Measurements from ENCODE around the gene DACH1. TPM values are rescaled to one million over a fixed set of nuclear protein-coding genes. Genes with fewer than 3 reads are reported as not detected.

Gene DACH1
- total RNA-seq, 1 experiment from 2014 or later = 0.02 TPM

GRCh38 chr13:71714802-71715375 is 152.1 kb downstream of the DACH1 start:
- DNase-seq (ENCODE audit: extremely low read depth, low read depth) = no peak

- DNase-seq (ENCODE audit: extremely low read depth, low read depth) = no peak
These were observed 153.9 kb downstream of the DACH1 start for GRCh38 chr13:71712988-71713653.

GRCh38 chr13:71704656-71705055 is 162.3 kb downstream of the DACH1 start:
- no peak for DNase-seq (ENCODE audit: extremely low read depth, low read depth)

GRCh38 chr13:71703138-71703537 is 163.9 kb downstream of the DACH1 start:
- DNase-seq (ENCODE audit: extremely low read depth, low read depth) = no peak

- no peak for DNase-seq (ENCODE audit: extremely low read depth, low read depth)
These were observed 164.8 kb downstream of the DACH1 start for GRCh38 chr13:71702253-71702652.

GRCh38 chr13:71701741-71702140 is 165.3 kb downstream of the DACH1 start:
- DNase-seq (ENCODE audit: extremely low read depth, low read depth) = no peak

- no peak for DNase-seq (ENCODE audit: extremely low read depth, low read depth)
These were observed 167.7 kb downstream of the DACH1 start for GRCh38 chr13:71699342-71699741.

GRCh38 chr13:71695662-71696061 is 171.3 kb downstream of the DACH1 start:
- no peak for DNase-seq (ENCODE audit: extremely low read depth, low read depth)

GRCh38 chr13:71685072-71685471 is 181.9 kb downstream of the DACH1 start:
- no peak for DNase-seq (ENCODE audit: extremely low read depth, low read depth)

- DNase-seq (ENCODE audit: extremely low read depth, low read depth) = no peak
These were observed 184.9 kb downstream of the DACH1 start for GRCh38 chr13:71681901-71682613.

GRCh38 chr13:71677124-71677523 is 189.9 kb downstream of the DACH1 start:
- DNase-seq (ENCODE audit: extremely low read depth, low read depth) = no peak

- no peak for DNase-seq (ENCODE audit: extremely low read depth, low read depth)
These were observed 194.5 kb downstream of the DACH1 start for GRCh38 chr13:71672512-71672911.

- DNase-seq (ENCODE audit: extremely low read depth, low read depth) = no peak
These were observed 203.6 kb downstream of the DACH1 start for GRCh38 chr13:71663431-71663830.

GRCh38 chr13:71661921-71662320 is 205.1 kb downstream of the DACH1 start:
- DNase-seq (ENCODE audit: extremely low read depth, low read depth) = no peak

- no peak for DNase-seq (ENCODE audit: extremely low read depth, low read depth)
These were observed 207.6 kb downstream of the DACH1 start for GRCh38 chr13:71659404-71659803.

GRCh38 chr13:71645467-71645866 is 221.5 kb downstream of the DACH1 start:
- no peak for DNase-seq (ENCODE audit: extremely low read depth, low read depth)

- no peak for DNase-seq (ENCODE audit: extremely low read depth, low read depth)
These were observed 222.4 kb downstream of the DACH1 start for GRCh38 chr13:71644579-71644978.

- DNase-seq (ENCODE audit: extremely low read depth, low read depth) = no peak
These were observed 223.6 kb downstream of the DACH1 start for GRCh38 chr13:71643448-71643860.

- no peak for DNase-seq (ENCODE audit: extremely low read depth, low read depth)
These were observed 228.3 kb downstream of the DACH1 start for GRCh38 chr13:71638751-71639150.

- DNase-seq (ENCODE audit: extremely low read depth, low read depth) = no peak
These were observed 232.2 kb downstream of the DACH1 start for GRCh38 chr13:71634602-71635443.

GRCh38 chr13:71634182-71634581 is 232.8 kb downstream of the DACH1 start:
- no peak for DNase-seq (ENCODE audit: extremely low read depth, low read depth)

Measured in NCI-H460 (cell line).